Upper lobe of right lung (tissue), 1 donor: Measurements from ENCODE around the gene PTPRK. TPM values are rescaled to one million over a fixed set of nuclear protein-coding genes. Genes with fewer than 3 reads are reported as not detected.

Experiments used
- ATAC-seq: fragments of 200-7000 bp; cut with Tn5 transposase; one replicate; pipeline ENCODE4 v1.9.1; 2020; ENCODE audit warnings: mild to moderate bottlenecking, moderate library complexity
- DNase-seq: peaks from one replicate; pipeline ENCODE4 v3.0.0-alpha.2; 2020
- H3K27ac ChIP-seq: fragments of 200-600 bp; one replicate; pipeline ENCODE4 v1.8.0; 2022
- H3K27me3 ChIP-seq: fragments of 200-600 bp; one replicate; pipeline ENCODE4 v1.8.0; 2022; ENCODE audit warnings: mild to moderate bottlenecking
- H3K36me3 ChIP-seq: fragments of 200-600 bp; one replicate; pipeline ENCODE4 v1.8.0; 2022
- H3K4me1 ChIP-seq: fragments of 200-600 bp; one replicate; pipeline ENCODE4 v1.8.0; 2022
- H3K4me3 ChIP-seq: fragments of 200-600 bp; one replicate; pipeline ENCODE4 v1.8.0; 2022; ENCODE audit warnings: mild to moderate bottlenecking
- H3K9me3 ChIP-seq: fragments of 200-600 bp; one replicate; pipeline ENCODE4 v1.8.0; 2022
- intact Hi-C: fragments of 100-400 bp; cut with DNase I; formaldehyde crosslinking; loops from one replicate; pipeline ENCODE4 v1.11.0; 2022
- total RNA-seq: library from RNA; stranded (reverse); fragmentation: NEBNext Ultra II Directional; extraction: Animal tissue kit (Norgen Biotek cat#: 25700); gene quantifications from one replicate; pipeline ENCODE4 v1.2.1, GENCODE V29; 2021
- TF ChIP-seq, protein P1 (sequence below): fragments of 200-600 bp; IDR thresholded peaks from one replicate; pipeline ENCODE4 v1.8.0; 2022; ENCODE audit warnings: antibody characterized with exemption
- donor health status: DM: no; HTN: yes; CAD: no; lungs with severe emphysema.

Gene PTPRK
- total RNA-seq, 1 donor from 2014 or later: 64.6 TPM

- no peaks in the 10 kb centered on the region for H3K36me3 ChIP-seq
- intact Hi-C loops: no loop called here
- H3K27ac ChIP-seq: no peak overlapping the region
- no peaks in the 10 kb centered on the region for H3K4me1 ChIP-seq
- no peak for DNase-seq
- H3K27me3 ChIP-seq: no peaks in the 10 kb centered on the region
- TF ChIP-seq, protein P1, sequence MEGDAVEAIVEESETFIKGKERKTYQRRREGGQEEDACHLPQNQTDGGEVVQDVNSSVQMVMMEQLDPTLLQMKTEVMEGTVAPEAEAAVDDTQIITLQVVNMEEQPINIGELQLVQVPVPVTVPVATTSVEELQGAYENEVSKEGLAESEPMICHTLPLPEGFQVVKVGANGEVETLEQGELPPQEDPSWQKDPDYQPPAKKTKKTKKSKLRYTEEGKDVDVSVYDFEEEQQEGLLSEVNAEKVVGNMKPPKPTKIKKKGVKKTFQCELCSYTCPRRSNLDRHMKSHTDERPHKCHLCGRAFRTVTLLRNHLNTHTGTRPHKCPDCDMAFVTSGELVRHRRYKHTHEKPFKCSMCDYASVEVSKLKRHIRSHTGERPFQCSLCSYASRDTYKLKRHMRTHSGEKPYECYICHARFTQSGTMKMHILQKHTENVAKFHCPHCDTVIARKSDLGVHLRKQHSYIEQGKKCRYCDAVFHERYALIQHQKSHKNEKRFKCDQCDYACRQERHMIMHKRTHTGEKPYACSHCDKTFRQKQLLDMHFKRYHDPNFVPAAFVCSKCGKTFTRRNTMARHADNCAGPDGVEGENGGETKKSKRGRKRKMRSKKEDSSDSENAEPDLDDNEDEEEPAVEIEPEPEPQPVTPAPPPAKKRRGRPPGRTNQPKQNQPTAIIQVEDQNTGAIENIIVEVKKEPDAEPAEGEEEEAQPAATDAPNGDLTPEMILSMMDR: no peak
- no peak overlapping the region for H3K4me3 ChIP-seq
- H3K9me3 ChIP-seq: no peaks in the 10 kb centered on the region
- no peak for ATAC-seq
These were observed 217.5 kb downstream of the PTPRK start for GRCh38 chr6:128302942-128303341.

- Histone ChIP-seq H3K27me3 (no peaks in the 10 kb centered on the region), H3K4me3 (no peak overlapping the region), H3K27ac (no peak overlapping the region), H3K36me3 (no peaks in the 10 kb centered on the region), H3K4me1 (no peaks in the 10 kb centered on the region), H3K9me3 (no peaks in the 10 kb centered on the region)
- intact Hi-C loops: no loop called here
- no peak for DNase-seq
- TF ChIP-seq, protein P1: no peak
- ATAC-seq: no peak
These were observed 224.7 kb downstream of the PTPRK start for GRCh38 chr6:128295670-128296069.

- TF ChIP-seq, protein P1: no peak
- no peak for DNase-seq
- intact Hi-C loops: no loop called here
- no peak overlapping the region for H3K27ac ChIP-seq
- H3K36me3 ChIP-seq: no peaks in the 10 kb centered on the region
- H3K4me3 ChIP-seq: no peak overlapping the region
- H3K4me1 ChIP-seq: no peaks in the 10 kb centered on the region
- no peaks in the 10 kb centered on the region for H3K27me3 ChIP-seq
- ATAC-seq: no peak
- H3K9me3 ChIP-seq: no peaks in the 10 kb centered on the region
These were observed 230.2 kb downstream of the PTPRK start for GRCh38 chr6:128290221-128290620.

- no peaks in the 10 kb centered on the region for H3K27me3 ChIP-seq
- no peaks in the 10 kb centered on the region for H3K9me3 ChIP-seq
- TF ChIP-seq, protein P1: no peak
- DNase-seq (no peak), ATAC-seq (no peak)
- intact Hi-C loops: no loop called here
- H3K4me1 ChIP-seq: no peaks in the 10 kb centered on the region
- no peaks in the 10 kb centered on the region for H3K36me3 ChIP-seq
- no peak overlapping the region for H3K27ac ChIP-seq
- H3K4me3 ChIP-seq: no peak overlapping the region
These were observed 236.3 kb downstream of the PTPRK start for GRCh38 chr6:128284128-128284527.

- Histone ChIP-seq H3K27me3 (no peaks in the 10 kb centered on the region), H3K4me1 (no peaks in the 10 kb centered on the region), H3K36me3 (no peaks in the 10 kb centered on the region), H3K9me3 (no peaks in the 10 kb centered on the region), H3K27ac (no peak overlapping the region), H3K4me3 (no peak overlapping the region)
- TF ChIP-seq, protein P1: no peak
- intact Hi-C loops: no loop called here
- DNase-seq (no peak), ATAC-seq (no peak)
These were observed 237.4 kb downstream of the PTPRK start for GRCh38 chr6:128282961-128283360.

DNA sequence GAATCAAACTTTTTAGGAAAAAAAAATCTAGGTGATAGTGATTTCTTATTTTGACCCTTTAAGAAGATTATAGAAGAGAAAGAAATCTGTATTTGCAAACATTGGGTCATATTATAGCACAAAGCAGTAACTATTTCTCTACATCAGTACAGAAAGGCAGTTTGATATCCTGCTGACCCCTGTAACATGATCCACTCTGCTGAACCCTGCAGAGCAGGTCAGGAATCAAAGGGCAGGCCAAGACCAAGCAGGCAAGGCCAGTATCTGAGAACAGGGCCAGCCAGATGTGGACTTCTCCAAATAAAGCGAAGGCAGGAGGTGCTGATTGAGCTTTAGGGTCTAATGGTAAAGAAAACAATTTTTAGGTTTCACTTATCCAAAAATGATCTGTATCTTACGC lies 239.4 kb downstream of the PTPRK start:
- Histone ChIP-seq H3K36me3 (no peaks in the 10 kb centered on the region), H3K4me3 (no peak overlapping the region), H3K27me3 (no peaks in the 10 kb centered on the region), H3K4me1 (no peaks in the 10 kb centered on the region), H3K27ac (no peak overlapping the region), H3K9me3 (no peaks in the 10 kb centered on the region)
- TF ChIP-seq, protein P1: no peak
- intact Hi-C loops: no loop called here
- ATAC-seq (no peak), DNase-seq (no peak)
